HCT116 (cell line): ENCODE measurements around the gene SRP68. TPM values are rescaled to one million over a fixed set of nuclear protein-coding genes. Genes with fewer than 3 reads are reported as not detected.

Experiments
- ATAC-seq: fragments of 200-7000 bp; cut with Tn5 transposase; 2 replicates; pipeline ENCODE4 v1.9.1; 2020; ENCODE audit warnings: mild to moderate bottlenecking, moderate library complexity
- BruUV-seq: library from RNA; stranded (reverse); fragments of 400-500 nt; replicated peaks from 2 replicates; lab custom pipeline; 2021; lab: Mats Ljungman, UMichigan
- CTCF ChIA-PET: fragments of 300-600 bp; sonication (Branson Sonifier 250); formaldehyde crosslinking; loops from one replicate; lab custom pipeline; 2021; ENCODE audit warnings: antibody characterized with exemption; lab: Charles Lee
- POLR2A ChIA-PET: fragments of 300-600, 350-600 bp; sonication (Branson Sonifier 250); formaldehyde crosslinking; loops from one replicate; lab custom pipeline; 2021; ENCODE audit warnings: antibody characterized with exemption; lab: Charles Lee
- RAD21 ChIA-PET, 2 experiments: fragments of 300-600 bp; sonication (Branson Sonifier 250); formaldehyde crosslinking; loops; one replicate each; lab custom pipeline; 2023; ENCODE audit warnings: low total read pairs in 2 of 2; ENCODE audit not compliant: uncharacterized antibody in 2 of 2, unreplicated experiment in 2 of 2, low non-redundant PET in 1 of 2; lab: Charles Lee
- DNase-seq: peaks from one replicate; pipeline ENCODE4 v3.0.0-alpha.2; 2010; ENCODE audit warnings: low read depth, low spot score
- H2AFZ ChIP-seq: fragments of 200-600 bp; shearing (Covaris generic), sonication (generic); 2 replicates; pipeline ENCODE4 v1.6.1; 2017; ENCODE audit warnings: low read depth, mixed run types, mixed read lengths, antibody characterized with exemption, low read length; ENCODE audit not compliant: poor library complexity, severe bottlenecking
- H3K27ac ChIP-seq: 2 replicates; pipeline ENCODE4 v1.5.1; 2012; ENCODE audit warnings: low read depth, low read length
- H3K27me3 ChIP-seq: fragments of 200-600 bp; sonication (generic); 2 replicates; pipeline ENCODE4 v1.6.1; 2016; ENCODE audit warnings: mixed run types, low read length, mixed read lengths; ENCODE audit not compliant: insufficient read depth
- H3K36me3 ChIP-seq, 2 experiments: fragments of 200-500 bp in 1 of 2; fragments of 200-600 bp in 1 of 2; sonication (Bioruptor generic) in 1 of 2; sonication (generic) in 1 of 2; 2 replicates each; pipeline versions ENCODE4 v1.5.1 to v1.6.1; 2014 to 2016; ENCODE audit warnings: low read length in 2 of 2, inconsistent platforms in 1 of 2, mixed read lengths in 1 of 2, mixed run types in 1 of 2; ENCODE audit not compliant: insufficient read depth in 2 of 2, control insufficient read depth in 1 of 2
- H3K4me1 ChIP-seq, 2 experiments: fragments of 200-600 bp in 1 of 2; sonication (generic) in 1 of 2; 2 replicates each; pipeline versions ENCODE4 v1.5.1 to v1.6.1; 2012 to 2017; ENCODE audit warnings: low read length in 2 of 2, inconsistent platforms in 1 of 2, mild to moderate bottlenecking in 1 of 2, mixed read lengths in 1 of 2, mixed run types in 1 of 2, moderate library complexity in 1 of 2; ENCODE audit not compliant: insufficient read depth in 2 of 2, control insufficient read depth in 1 of 2
- H3K4me2 ChIP-seq: fragments of 200-600 bp; sonication (generic); 2 replicates; pipeline ENCODE4 v1.6.1; 2017; ENCODE audit warnings: mixed run types, low read length, mixed read lengths
- H3K4me3 ChIP-seq, 2 experiments: fragments of 200-600 bp in 1 of 2; sonication (generic) in 1 of 2; replicated peaks in 1 of 2; 2 replicates each; pipeline ENCODE4 v1.5.1; 2011 to 2016; ENCODE audit warnings: low read length in 2 of 2, control low read depth in 1 of 2, low read depth in 1 of 2, mild to moderate bottlenecking in 1 of 2, mixed read lengths in 1 of 2, mixed run types in 1 of 2
- H3K79me2 ChIP-seq: fragments of 200-600 bp; sonication (generic); 2 replicates; pipeline ENCODE4 v1.6.1; 2017; ENCODE audit warnings: mild to moderate bottlenecking, mixed run types, low read length, moderate library complexity, mixed read lengths; ENCODE audit not compliant: insufficient read depth
- H3K9ac ChIP-seq: fragments of 200-600 bp; sonication (generic); 2 replicates; pipeline ENCODE4 v1.6.1; 2016; ENCODE audit warnings: low read length, mixed read lengths
- H3K9me2 ChIP-seq: fragments of 200-600 bp; sonication (generic), shearing (Covaris generic); 2 replicates; pipeline ENCODE4 v1.6.1; 2017; ENCODE audit warnings: mixed run types, mild to moderate bottlenecking, moderate library complexity; ENCODE audit not compliant: insufficient read depth
- H3K9me3 ChIP-seq, 2 experiments: fragments of 200-500 bp in 1 of 2; fragments of 200-600 bp in 1 of 2; sonication (Bioruptor generic) in 1 of 2; sonication (generic) in 1 of 2; 2 replicates each; pipeline ENCODE4 v1.6.1; 2014 to 2017; ENCODE audit warnings: low read length in 2 of 2, mixed read lengths in 2 of 2, inconsistent platforms in 1 of 2, low read depth in 1 of 2, mild to moderate bottlenecking in 1 of 2, mixed run types in 1 of 2, moderate library complexity in 1 of 2; ENCODE audit not compliant: control insufficient read depth in 1 of 2, insufficient read depth in 1 of 2
- H4K20me1 ChIP-seq: fragments of 200-600 bp; sonication (generic), shearing (Covaris generic); 2 replicates; pipeline ENCODE4 v1.6.1; 2017; ENCODE audit warnings: mixed run types, mild to moderate bottlenecking, moderate library complexity; ENCODE audit not compliant: insufficient read depth
- CBX3 ChIP-seq: IDR thresholded peaks from 2 replicates; pipeline ENCODE4 v1.6.1; 2012; ENCODE audit warnings: low read depth
- CEBPB ChIP-seq: IDR thresholded peaks from 2 replicates; pipeline ENCODE4 v1.6.1; 2012; ENCODE audit warnings: low read depth
- EGR1 ChIP-seq: IDR thresholded peaks from 2 replicates; pipeline ENCODE4 v1.6.1; 2012; ENCODE audit warnings: low read depth
- EZH2 ChIP-seq: fragments of 200-600 bp; sonication (generic); IDR thresholded peaks from 2 replicates; pipeline ENCODE4 v1.6.1; 2017; ENCODE audit warnings: antibody characterized with exemption, mixed run types
- EZH2phosphoT487 ChIP-seq: fragments of 200-600 bp; IDR thresholded peaks from 2 replicates; pipeline ENCODE4 v1.6.1; 2018; ENCODE audit warnings: antibody characterized with exemption, borderline replicate concordance
- FOSL1 ChIP-seq: IDR thresholded peaks from 2 replicates; pipeline ENCODE4 v1.6.1; 2012; ENCODE audit warnings: low read depth
- MAX ChIP-seq: IDR thresholded peaks from 2 replicates; pipeline ENCODE4 v1.6.1; 2012
- POLR2A ChIP-seq: IDR thresholded peaks from 2 replicates; pipeline ENCODE4 v1.7.0; 2011; ENCODE audit warnings: borderline replicate concordance; ENCODE audit not compliant: insufficient read depth, insufficient read length; ENCODE audit errors: extremely low read depth
- RAD21 ChIP-seq: IDR thresholded peaks from 2 replicates; pipeline ENCODE4 v1.6.1; 2012; ENCODE audit warnings: low read depth, mild to moderate bottlenecking
- TCF7L2 ChIP-seq: IDR thresholded peaks from 2 replicates; pipeline ENCODE4 v1.7.0; 2011; ENCODE audit warnings: borderline replicate concordance, inconsistent platforms; ENCODE audit not compliant: insufficient read depth, insufficient read length; ENCODE audit errors: extremely low read depth
- YY1 ChIP-seq: IDR thresholded peaks from 2 replicates; pipeline ENCODE4 v1.6.1; 2011; ENCODE audit warnings: low read length, low read depth, moderate library complexity, mild to moderate bottlenecking; ENCODE audit not compliant: insufficient replicate concordance; ENCODE audit errors: extremely low read depth
- ZNF274 ChIP-seq: fragments of 200-500 bp; sonication (Bioruptor generic); IDR thresholded peaks from 2 replicates; pipeline ENCODE4 v1.6.1; 2014; ENCODE audit warnings: mild to moderate bottlenecking, low read depth, low read length, inconsistent platforms
- intact Hi-C: fragments of 100-400 bp; cut with micrococcal nuclease; formaldehyde crosslinking; loops from 2 replicates; pipeline ENCODE4 v1.10.0; 2022
- total RNA-seq: library from RNA; stranded (reverse); gene quantifications from one replicate; pipeline ENCODE4 v1.2.1, GENCODE V29; 2021; ENCODE audit not compliant: unreplicated experiment
- TF ChIP-seq, protein P1 (sequence below): IDR thresholded peaks from 2 replicates; pipeline ENCODE4 v1.6.1; 2011; ENCODE audit warnings: mild to moderate bottlenecking, low read length, moderate library complexity; ENCODE audit not compliant: insufficient replicate concordance; ENCODE audit errors: extremely low read depth

SRP68 gene
- total RNA-seq, 1 experiment from 2014 or later, result 152 TPM

- TF ChIP-seq POLR2A (no peak), CBX3 (no peak), ZNF274 (no peak), MAX (no peak), CEBPB (no peak)
- TF ChIP-seq, protein P1, sequence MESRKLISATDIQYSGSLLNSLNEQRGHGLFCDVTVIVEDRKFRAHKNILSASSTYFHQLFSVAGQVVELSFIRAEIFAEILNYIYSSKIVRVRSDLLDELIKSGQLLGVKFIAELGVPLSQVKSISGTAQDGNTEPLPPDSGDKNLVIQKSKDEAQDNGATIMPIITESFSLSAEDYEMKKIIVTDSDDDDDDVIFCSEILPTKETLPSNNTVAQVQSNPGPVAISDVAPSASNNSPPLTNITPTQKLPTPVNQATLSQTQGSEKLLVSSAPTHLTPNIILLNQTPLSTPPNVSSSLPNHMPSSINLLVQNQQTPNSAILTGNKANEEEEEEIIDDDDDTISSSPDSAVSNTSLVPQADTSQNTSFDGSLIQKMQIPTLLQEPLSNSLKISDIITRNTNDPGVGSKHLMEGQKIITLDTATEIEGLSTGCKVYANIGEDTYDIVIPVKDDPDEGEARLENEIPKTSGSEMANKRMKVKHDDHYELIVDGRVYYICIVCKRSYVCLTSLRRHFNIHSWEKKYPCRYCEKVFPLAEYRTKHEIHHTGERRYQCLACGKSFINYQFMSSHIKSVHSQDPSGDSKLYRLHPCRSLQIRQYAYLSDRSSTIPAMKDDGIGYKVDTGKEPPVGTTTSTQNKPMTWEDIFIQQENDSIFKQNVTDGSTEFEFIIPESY, result no peak
Measured at GRCh38 chr17:76085066-76085730, 12.9 kb upstream of the SRP68 start (continued).

GRCh38 chr17:76083536-76084182, 11.3 kb upstream of the SRP68 start:
- BruUV-seq, result no TSS peak
- intact Hi-C loops, result no loop called here
- Histone ChIP-seq H4K20me1 (no peaks in the 10 kb centered on the region), H3K9me2 (no peaks in the 10 kb centered on the region), H3K4me3 (no peak overlapping the region), H3K27me3 (peaks cover 8% of the 10 kb centered on the region; the same call in 1 of the 2 replicates), H3K9me3 (no peaks in the 10 kb centered on the region), H3K27ac (no peak overlapping the region), H2AFZ (no peak overlapping the region), H3K79me2 (no peaks in the 10 kb centered on the region), H3K9ac (no peak overlapping the region), H3K36me3 (peaks cover 32 to 34% of the 10 kb centered on the region in 2 experiments; a peak in 3 of 4 replicates)
- no peak for ATAC-seq
- ChIA-PET CTCF (interaction anchor here (1.4 kb wide), 1 partner anchor 196 kb away, joined by 3 read pairs; no protein-coding TSS in a partner anchor), RAD21 (no interaction called here), POLR2A (no interaction called here)
- DNase-seq, result no peak
- TF ChIP-seq EZH2 (no peak), TCF7L2 (no peak), EZH2phosphoT487 (no peak), EGR1 (no peak), RAD21 (no peak), YY1 (no peak), POLR2A (no peak), CEBPB (no peak), FOSL1 (no peak)
- TF ChIP-seq, protein P1, result no peak
- TF ChIP-seq, all 23 proteins: peak for 0
- Histone ChIP-seq H3K4me2 (no peak overlapping the region), H3K4me1 (no peaks in the 10 kb centered on the region)
